Fibroblast of mammary gland (primary cell): ENCODE measurements around the gene RXRG.

Experiments
- DNase-seq: peaks from one replicate; pipeline ENCODE4 v3.0.0-alpha.2; 2010; ENCODE audit warnings: low read depth
- H3K4me3 ChIP-seq: 2 replicates; pipeline ENCODE4 v1.5.1; 2011; ENCODE audit warnings: low read depth, mild to moderate bottlenecking, low read length, moderate library complexity; ENCODE audit not compliant: control insufficient read depth
- TF ChIP-seq, protein P1 (sequence below): conservative IDR thresholded peaks from 2 replicates; pipeline ENCODE4 v1.5.1; 2011; ENCODE audit warnings: low read depth, low read length, inconsistent platforms; ENCODE audit not compliant: control insufficient read depth, insufficient read depth

Gene RXRG

DNA sequence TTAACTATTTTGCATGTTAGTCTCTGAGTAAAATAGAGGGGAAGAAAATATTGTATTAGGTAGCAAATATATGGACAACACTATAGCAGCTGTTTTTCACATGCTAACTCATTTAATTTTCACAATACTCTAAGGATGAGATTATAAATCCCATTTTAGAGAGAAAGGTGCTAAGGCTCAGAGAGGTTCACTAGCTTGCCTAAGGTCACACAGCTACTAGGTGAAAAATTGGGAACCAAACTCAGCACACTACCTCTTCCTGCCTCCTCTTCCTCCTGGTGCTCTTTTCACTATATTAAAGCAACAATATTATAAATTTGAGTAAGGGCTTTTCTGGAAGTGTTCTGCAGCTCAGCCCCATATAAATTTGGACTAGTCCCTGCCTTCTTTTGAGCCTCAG, 2.3 kb downstream of the RXRG start:
- no peak for DNase-seq
- no peak overlapping the region for H3K4me3 ChIP-seq
- TF ChIP-seq, protein P1, sequence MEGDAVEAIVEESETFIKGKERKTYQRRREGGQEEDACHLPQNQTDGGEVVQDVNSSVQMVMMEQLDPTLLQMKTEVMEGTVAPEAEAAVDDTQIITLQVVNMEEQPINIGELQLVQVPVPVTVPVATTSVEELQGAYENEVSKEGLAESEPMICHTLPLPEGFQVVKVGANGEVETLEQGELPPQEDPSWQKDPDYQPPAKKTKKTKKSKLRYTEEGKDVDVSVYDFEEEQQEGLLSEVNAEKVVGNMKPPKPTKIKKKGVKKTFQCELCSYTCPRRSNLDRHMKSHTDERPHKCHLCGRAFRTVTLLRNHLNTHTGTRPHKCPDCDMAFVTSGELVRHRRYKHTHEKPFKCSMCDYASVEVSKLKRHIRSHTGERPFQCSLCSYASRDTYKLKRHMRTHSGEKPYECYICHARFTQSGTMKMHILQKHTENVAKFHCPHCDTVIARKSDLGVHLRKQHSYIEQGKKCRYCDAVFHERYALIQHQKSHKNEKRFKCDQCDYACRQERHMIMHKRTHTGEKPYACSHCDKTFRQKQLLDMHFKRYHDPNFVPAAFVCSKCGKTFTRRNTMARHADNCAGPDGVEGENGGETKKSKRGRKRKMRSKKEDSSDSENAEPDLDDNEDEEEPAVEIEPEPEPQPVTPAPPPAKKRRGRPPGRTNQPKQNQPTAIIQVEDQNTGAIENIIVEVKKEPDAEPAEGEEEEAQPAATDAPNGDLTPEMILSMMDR: no peak

DNA sequence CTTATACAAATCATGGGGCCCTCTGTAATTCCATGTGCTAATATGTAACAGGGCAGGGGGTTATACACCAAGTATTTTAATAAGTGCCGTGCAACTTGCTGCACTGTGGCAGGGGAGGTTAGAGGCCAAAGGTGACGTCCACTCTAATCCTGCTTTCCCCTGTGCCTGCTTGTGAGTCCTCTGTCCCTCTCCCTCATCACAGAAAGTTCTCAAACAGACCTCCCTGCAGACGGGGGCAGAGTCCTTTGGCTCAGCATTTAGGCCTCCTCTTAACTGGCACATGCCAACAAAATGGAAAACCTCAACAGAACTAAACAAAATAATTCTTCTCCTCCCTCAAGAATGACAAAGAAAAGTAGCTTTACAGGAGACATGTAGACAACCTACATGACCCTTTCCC, 2.9 kb downstream of the RXRG start:
- DNase-seq: no peak
- no peak overlapping the region for H3K4me3 ChIP-seq
- TF ChIP-seq, protein P1: no peak

DNA sequence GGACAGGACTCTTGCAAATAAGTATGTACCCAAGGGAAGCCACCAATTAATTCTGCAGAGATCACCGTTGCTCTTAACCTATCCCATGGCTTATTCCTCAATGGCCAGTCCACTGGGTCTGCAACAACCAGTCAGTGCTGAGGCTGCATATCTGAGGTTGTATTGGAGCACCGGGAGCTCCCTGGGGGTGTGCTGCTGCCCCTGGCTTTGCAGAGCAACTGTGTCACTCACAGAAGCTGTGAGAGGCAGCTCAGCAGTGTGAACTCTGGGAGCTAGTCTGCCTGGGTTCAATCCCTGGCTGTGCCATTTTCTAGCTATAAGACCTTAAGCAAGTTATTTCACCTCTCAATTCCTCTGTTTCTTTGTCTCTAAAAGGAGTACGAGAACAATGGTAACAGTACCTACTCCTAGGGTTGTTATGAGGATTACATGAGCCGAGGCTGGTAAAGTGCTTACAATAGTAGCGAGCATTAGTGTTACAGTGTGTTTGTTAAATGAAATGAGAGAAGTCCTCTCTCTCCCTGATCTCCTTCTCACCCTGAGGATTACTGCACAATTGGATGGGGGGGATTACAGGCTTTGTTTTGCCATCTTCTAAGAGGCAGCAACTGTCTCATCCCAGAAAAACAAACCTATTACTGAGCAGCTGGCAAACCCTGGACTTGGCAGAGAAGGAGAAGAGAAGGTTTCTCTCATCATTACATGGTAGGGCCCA, 3.6 kb downstream of the RXRG start:
- H3K4me3 ChIP-seq: no peak overlapping the region
- no peak for DNase-seq
- TF ChIP-seq, protein P1: no peak

DNA sequence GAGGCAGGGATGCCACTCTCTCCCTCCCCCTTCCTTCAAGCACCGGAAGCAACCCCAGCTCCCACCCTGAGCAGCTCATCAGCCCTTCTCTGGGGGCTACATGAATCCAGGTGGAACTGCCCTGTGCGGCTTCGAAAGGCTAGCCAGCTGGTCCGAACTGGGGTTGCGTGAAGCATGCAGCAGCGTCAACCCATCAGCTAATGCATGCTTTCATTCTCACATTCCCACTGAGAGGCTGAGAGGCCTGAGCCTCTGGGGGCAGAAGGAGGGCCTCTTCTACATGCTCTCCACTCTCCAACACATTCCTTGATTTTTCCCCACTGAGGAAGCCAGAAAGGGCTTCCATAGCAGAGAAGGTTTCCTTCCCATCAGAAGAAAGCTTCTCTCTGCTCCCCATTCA, 5.6 kb downstream of the RXRG start:
- no peak overlapping the region for H3K4me3 ChIP-seq
- DNase-seq: no peak
- TF ChIP-seq, protein P1: no peak

DNA sequence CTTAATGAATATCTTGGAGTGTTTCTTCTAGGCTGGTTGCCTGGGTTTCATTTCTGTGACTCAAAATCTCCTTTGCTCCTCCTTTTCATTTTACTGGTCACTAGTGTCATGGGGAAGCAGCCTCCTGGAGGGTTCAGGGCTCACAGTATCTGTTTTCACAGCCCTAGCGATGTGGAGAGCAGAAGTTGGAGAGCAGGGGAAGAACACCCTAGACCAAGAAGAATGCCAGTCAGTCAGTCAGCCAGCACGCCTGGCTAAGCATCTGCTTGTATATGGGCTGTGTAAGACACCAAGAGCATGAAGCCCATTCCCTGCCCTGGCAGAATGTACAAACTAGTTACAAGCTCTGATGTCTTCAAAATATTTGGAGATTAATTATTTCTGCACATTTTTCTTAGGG, 7.9 kb downstream of the RXRG start:
- TF ChIP-seq, protein P1: no peak
- no peak for DNase-seq
- no peak overlapping the region for H3K4me3 ChIP-seq

DNA sequence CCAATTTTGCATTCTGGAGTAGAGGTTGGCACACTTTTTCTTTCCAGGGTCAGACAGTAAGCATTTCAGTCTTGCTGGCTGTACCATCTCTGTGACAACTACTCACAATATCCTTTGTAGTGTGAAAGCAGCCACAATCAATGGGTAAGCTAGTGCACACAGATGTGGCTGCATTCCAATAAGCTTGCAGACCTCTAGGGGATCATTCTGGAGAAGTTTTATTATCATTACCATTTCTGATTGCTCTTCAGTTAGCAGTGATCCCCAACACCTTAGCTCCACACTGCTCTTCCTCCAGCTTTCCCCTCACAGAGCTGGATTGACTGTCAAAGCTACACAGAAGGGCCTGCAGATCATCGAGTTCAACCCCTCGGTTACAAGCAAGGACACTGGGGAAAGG, 9.1 kb downstream of the RXRG start:
- no peak overlapping the region for H3K4me3 ChIP-seq
- TF ChIP-seq, protein P1: no peak

DNA sequence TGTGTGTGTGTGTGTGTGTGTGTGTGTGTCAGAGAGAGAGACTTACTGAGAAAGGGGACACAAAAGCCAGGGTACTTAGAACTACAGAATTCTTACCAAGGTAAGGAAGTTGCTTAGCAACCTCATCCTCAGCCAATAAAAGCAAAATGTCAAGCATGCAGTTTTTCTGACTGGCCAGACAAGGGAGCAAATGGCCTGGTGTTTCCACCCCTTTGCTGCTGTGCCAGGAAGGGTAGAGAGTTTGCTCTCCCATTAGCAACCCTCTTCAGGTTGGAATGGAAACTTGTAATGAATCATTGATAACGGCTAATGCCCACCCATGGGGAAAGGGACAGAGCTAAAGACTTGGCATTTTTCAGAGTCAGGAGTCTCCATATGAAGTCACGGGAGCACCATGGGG, 10.6 kb downstream of the RXRG start:
- TF ChIP-seq, protein P1: no peak
- DNase-seq: no peak
- H3K4me3 ChIP-seq: no peak overlapping the region

More for the DNA sequence above, 9.1 kb downstream of the RXRG start:
- DNase-seq: no peak
